ENCODE measurements around the gene TBC1D7. TPM values are rescaled to one million over a fixed set of nuclear protein-coding genes. Genes with fewer than 3 reads are reported as not detected.

TBC1D7 gene
- total RNA-seq = 53.5 TPM

DNA sequence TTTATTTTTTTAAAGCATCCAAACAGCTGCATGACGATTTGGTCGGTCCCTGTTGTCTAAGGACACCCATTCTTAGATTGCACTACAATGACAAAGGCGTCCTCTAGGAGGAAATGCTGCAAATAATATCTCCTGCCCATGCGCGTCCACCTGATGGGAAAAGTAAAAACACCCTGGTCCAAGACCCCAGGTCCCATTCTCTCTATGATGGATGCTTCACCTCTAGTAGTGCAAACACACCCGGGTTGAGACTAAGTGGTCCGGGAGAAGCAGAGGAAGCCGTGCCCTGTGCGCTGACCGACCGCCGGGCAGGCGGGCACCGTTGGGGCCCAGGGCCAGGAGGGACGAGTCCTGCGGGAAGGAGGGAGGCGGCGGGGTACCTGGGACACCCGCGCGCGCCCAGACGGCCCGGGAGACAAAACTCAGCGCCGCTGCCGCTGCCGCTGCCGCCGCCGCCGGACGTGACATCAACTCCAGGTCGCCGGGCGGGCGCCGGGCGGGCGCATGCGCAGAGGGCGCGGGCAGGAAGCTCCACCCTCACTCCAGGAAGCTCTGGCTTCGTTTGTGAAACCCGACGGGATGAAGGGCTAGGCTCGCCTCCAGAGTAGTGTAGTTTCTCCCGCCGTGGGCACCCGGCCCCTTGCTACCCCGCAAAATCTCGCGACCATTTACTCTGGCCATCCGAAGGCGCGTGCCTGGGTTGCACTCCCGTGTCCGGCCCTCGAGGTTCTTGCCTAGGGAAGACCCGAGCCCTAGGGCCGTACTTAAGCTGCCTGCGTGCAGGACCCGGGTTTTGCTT, at the start of gene TBC1D7:
Gene TBC1D7 (minus strand): TSS at position 462 of the 799 bp plus-strand sequence. CDS start 1,639 bp downstream, outside the sequence.

Other genes starting within 250 kb of the TBC1D7 start
- 60.7 TPM for gene GFOD1, start 159.1 kb upstream of the TBC1D7 start, total RNA-seq
- gene SIRT5, start 246.1 kb upstream of the TBC1D7 start, total RNA-seq = 24.4 TPM

Measured in parietal lobe (tissue), 1 donor.